HG03469 (cell line): Measurements from ENCODE around the gene CALCOCO1.

ENCODE experiments used
- ATAC-seq: cut with Tn5 transposase; IDR thresholded peaks from one replicate; pipeline ENCODE4 v1.9.1; 2021; ENCODE audit warnings: mild to moderate bottlenecking, moderate library complexity, moderate number of reproducible peaks; ENCODE audit not compliant: unreplicated experiment

The CALCOCO1 gene

DNA sequence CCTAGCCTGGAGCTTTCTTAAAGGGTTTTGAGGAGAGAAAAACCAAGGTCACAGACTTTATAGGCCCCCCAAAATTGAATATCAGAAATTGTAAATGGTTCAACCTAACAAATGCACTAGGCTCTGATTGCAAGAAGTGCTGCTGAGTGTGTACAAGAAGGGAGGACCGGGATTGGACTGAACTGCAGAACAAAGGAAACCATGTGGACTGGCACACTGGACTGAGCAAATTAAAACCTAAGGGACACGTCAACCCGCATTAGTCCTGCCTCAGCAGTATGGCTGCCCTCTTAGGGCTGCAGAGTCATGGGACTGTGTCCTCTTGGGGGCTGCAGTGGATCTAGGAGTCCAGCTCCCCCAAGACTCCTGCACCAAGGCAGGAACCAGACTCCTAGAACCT is 25.4 kb upstream of the CALCOCO1 start:
- ATAC-seq, result no peak

DNA sequence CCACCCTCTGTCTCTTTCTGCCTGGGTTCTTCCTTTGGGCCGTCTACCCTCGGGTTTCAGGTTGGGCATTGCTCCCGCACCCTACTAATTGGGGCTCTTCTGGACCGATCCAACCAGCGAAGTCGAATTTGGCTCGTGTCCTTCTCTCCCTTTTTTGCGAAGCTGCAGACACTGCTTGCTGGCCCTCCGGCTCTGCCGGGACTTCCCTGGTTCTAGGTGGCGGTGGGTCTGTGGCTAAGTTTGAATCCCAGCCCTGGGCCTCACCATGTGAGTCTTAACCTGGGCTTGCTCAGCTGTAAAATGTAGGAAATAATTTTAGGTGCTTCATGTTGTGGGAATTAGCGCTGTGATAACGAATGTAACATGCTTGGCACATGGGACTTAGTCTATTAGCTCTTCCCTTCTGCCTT is 24.9 kb upstream of the CALCOCO1 start:
- ATAC-seq, result no peak

DNA sequence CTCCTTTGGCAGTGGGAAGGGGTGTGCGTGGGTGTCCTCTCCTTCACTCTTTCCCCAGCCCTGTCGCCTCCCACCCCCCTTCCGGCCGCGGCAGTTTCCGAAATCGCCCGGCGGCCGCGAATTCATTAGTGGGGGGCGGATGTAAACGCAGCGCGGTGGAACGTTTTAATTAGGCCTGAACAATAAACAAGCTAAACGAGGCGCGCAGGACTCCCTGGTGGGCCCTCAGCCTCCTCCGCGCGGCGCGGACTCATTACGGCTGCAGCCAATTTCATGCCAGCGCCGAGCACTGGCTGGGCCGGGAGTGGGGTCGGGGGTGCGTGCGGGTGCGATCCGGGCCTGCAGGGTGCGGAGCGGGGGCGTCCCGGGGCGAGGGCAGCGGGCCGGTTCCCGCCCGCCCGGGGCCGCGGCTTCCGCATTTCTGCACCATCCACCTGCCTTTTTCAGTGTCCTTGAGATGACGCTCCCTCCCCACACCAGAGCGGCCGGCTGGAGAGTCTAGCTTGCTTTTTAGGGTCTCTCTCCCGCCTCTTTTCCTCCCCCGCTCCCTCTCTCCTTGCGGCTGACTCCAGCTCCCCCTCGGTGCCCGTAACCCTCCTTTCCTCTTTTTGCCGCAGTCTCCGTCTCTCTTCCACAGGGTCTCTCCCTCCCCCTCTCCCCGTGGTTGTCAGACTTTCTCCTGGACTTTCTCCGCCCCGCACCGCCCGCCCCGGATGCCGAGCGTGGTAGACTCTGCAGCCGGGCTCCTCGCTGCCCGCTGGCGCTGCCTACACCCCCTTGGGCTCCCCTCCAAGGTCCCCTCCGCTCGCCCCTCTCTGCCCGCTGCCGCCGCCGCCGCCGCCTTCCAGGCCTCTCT is 24.3 kb upstream of the CALCOCO1 start, which contains the start of gene CISTR:
TSS of gene CISTR (minus strand) at position 644 of the 856 bp plus-strand sequence.
- ATAC-seq, result no peak

DNA sequence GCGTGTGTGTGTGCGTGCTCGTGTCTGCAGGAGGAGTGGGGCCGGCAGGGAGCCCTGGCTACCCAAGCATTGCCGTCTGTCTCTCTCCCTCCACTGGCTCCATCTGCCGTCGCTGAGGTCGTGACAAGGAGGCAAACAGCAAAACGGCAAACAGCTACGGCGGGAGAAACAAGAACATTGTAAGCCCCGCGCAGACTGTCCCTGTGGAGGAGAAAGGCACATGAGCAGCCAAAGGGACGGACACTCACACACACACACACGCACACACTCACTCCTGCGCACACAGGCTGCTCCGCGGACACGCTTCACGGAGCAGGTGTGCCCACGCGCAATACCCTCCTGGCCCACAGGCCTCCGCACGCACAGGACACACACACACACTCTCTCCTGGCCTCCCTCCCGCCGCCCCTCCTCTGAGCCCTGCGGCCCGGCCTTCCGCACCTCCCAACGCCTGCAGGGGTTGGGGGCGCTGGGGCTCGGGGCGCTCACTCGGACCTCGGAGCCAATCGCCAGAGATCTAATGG is 23.6 kb upstream of the CALCOCO1 start:
- no peak for ATAC-seq

DNA sequence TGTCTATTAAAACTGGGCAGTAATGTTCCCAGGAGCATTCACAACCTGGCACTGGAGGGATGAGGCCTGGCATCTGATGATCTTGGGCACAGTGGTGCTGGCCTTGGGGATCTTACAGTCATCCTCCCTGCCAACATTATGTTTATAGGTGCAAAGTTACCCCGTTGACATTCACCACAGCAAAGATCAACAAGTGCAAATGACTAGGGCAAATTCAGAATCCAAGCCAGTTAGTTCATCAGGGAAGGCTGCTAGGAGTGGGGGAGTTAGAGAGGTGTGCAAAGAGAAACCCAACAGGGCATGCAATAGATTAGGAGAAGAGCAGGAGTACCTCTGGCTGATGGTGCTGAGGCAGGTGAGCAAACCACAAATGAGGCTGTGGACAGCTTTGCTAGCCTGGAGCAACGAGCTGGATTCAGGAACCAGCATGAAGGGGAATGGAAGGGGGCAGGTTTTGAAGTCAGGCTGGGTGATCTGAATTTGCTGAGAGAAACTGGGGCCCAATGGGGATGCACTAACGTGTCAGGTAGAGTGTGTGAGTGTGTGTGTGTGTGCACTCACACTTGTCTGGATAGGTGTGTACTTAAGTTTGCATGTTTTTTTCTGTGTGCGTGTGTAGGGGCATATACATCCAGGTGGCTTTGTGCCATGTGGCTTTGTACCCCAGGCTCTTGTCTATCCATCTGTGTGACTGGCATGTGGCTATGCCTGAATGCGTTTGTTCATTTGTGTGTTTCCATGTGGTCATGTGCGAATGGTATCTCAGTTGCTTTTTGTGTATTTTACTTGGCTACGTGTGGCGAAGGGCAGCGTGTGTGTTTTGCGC is 22.9 kb upstream of the CALCOCO1 start:
- no peak for ATAC-seq

DNA sequence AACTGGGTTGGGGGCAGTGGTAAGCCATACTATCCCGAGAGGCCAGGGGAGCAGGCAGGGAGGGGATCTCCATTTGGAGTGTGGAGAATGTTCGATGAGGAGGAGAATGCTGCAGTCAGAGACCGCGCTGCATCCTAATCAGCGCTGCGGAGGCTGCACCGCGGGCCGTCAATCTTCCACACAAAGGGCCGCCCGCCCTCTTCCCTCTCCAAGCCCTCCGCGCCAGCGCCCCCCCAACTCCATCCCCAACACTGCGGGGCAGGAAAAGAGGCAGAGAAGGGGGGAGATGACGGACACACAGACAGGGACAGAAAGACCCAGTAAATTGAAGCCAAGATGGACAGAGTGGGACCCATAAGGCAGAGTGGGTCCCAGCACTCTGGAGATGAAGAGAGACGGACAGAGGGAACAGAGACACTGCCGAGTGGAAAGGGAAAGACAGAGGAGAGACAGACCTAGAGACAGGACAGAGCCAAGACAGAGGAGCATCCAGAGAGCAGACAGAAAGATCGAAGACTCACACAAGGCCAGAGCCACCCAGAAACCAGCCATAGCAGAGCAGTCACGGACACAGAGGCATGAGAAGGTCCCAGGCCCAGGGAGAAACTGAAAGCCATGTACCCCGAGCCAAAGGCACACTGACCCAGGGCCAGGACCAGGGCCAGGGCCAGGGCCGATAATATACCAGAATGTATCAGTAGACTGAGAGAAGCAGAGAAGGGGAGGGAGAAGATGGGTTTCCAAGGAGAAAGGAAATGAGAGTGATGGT is 21.0 kb upstream of the CALCOCO1 start:
- ATAC-seq, result no peak

DNA sequence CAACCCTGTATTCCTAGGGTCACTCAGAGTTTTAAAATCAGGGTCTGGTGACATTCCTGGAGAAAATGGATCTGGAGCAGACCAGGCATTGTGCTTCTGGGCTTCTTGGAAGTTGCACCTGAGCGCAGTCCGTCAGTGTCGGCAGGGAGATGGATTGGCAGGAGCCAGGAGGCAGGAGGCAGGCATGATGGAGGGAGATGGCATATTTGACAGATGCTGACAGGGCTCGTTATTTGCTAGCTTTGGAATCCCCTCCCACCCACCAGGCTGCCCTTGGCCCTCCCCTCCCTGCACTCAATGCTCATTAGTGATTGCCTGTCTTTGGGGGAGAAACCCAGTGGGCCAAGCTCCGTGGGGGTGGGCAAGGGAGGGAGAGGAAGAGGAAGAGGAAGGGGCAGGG is 19.8 kb upstream of the CALCOCO1 start:
- ATAC-seq, result no peak

DNA sequence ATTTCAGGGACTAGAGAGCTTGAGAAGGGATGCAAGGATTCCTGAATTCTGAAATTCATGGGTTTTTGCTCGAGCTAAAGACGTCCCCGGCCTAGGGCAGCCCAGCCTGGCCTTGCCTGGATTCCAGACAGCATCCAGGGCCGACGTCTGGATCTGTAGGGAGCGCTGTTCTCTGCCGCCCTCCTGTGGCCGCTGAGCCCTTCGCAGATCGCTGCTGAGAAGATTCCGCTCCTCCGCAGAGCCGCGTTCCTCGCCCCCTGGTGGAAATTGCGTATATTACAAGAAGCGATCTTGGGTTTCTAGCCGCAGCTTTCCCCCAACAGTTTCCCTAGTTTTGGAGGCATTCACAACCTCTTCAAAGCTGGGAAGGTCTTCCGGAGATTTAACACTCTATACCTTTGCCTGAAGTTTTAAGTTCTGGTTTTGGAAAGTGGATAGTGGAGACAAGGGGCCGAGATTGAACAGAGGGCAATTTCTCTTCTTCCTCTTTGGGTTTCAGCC is 19.4 kb upstream of the CALCOCO1 start:
- ATAC-seq, result no peak

DNA sequence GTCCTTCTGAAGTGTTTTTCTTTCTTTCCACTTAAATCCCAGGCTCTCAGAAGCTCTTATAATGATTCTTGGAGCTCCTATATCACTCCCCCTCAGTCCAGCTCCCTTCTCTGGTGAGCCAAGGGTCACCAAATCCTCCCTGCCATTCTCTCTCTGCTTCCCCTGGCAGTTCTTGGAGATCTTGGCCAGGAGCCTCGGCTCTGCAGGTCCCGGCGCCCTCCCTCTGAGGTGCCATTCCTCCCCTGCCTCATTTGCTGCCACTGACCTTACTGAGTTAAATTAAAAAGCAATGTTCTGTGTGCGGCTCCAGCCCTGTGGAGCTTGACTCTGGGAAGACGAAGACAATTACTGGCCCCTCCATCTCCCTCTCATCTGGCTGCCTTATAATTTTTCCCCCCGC is 17.5 kb upstream of the CALCOCO1 start:
- no peak for ATAC-seq

DNA sequence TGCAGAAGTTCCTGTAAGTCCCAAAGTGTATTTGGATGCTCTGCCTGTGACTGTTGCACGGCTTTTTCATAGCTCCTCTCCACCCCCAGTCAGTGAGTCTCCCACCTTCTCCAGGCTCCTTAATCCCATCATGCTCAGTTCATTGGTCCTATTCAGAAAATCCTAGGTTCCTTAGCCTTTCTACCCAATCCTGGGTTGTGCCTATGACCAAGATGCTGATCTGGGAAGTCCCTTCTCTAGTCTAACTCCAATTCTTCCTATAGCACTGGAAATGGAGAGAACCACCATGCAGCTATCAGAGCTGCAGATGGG is 16.8 kb upstream of the CALCOCO1 start:
- no peak for ATAC-seq

DNA sequence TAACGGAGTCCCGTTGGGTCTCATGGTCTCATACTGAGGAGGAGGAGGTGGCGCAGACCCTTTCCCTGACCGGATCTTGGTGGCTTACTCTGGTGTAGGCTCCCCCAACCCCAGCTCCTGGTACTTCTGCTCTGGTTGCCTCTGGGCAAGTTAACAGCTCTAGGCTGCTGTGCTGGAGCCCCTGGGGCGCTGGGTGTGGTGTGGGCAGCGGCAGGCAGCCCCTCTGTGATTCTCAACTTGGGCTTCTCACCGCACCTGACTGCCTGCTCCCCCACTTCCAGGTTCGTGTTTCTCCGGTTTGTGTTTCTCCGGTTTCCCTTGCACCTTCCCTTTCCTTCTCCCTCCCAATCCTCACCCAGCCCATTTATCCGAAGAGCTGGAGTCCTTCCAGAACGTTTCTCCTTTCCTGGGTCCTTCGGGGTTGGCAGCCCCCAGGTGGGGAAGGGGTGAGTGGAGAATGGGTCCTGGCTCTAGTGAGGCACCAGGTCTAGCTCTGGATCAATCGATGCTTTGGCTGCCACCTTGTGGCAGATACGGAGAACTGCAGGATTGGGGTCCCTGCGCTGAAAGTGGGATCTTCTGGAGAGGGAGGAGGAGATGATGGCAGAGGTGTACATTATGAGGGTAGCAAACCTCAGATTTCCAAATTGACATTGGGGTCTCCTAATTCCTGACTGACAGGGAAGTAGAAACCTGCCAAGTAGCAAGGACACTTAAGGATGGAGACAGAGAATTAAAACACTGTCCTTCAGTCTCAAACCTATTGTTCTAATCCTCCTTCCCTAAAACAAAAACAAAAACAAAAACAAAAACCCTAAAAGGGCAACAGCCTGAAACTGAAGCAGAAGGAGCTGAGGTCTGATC is 16.2 kb upstream of the CALCOCO1 start:
- ATAC-seq, result no peak

DNA sequence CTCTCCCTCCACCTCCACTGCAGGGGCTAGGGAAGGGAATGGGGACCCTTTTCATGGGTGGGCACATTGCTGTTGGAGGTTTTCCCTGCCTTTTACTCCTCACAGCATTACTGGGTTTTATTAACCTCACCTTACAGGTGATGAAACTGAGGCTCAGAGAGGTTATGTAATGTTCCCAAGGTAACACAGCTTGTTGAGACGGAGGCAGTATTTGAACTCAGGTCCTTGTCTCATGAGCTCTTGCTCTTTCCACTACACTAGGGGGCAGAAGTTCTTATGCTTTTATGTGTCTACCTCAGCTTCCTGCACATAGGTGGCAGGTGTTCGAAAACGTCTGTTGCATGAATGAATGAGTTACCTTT is 12.9 kb upstream of the CALCOCO1 start:
- ATAC-seq, result no peak

DNA sequence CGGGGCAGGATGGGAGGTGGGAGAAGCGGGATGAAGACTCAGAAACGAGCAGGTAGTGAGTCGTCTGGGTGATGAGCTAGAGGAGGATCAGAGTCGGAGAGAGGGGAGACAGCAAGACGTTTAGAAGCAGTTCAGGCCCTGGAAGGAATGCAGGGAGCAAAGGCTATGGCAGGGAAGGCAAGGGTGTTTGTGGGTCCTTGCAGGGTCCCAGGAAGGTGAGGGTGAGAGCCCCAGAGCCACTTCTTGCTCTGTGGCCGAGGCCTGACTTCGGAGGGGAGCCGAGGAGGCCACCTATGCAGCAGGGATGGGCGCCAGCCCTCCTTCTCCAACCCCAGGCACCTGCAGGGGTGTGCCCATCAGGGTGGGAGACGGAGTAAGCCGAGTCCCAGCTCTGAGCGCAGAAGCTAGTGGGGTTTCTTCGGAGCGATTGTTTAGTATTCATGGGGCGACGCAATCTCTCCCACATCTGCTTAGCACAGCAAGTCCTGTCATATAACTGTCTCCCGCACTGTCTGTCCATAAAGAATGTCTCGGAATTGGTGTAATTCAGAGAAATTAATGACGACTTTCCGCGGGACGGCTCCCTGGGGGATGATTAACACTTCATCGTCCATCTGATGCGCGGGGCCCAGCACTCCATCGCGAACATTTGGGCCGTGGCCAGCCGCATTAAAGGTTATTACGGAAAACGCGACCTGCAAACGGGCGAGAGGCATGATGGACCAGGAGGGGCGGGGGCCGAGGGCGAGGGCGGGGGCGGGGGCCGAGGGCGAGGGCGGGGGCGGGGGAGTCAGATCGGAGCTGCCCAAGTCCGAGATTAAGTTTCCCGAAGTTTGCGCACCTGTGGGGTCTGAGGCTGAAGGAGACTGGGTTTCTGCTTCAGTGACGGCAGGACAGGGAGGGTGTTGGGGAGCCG is 12.2 kb upstream of the CALCOCO1 start:
- ATAC-seq, result no peak

DNA sequence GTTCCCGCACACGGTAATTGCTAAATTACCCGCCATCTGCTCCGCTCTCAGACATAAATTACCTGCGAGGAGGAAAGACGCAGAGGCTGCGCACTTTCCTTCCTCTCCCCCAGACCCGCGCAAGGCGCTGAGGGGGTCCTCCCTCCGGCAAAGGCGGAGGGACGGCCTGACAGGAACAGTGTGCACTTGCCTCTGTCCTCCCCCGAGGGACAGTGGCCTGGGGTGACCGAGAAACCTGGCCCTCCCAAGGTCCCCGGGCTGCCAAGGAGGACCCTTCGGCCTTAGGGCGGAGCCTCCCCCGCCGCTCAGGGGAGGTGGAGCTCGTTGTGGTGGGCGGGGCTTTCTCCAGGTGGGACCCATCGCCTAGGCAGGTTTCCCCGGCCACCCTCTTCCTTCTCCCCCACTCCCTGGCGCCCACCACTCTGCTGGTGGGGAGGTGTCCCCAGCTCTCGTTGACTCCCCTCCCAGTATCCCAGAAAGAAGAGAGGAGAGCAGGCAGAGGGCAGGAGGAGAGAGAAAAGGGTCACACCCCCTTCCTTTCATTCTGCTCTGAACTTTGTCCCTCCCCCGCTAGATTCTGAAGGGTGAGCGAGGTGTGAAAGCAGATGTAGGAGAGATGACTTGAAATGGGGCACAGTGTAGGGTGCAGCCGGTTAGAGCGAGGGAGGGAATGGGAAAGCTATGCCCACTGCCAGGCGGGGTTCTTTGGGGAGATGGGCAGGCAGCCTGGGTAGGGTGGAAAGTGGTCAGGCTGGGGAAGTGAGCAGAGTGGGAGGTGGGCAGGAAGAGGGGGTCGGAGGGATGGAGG is 11.4 kb upstream of the CALCOCO1 start:
- ATAC-seq, result no peak

DNA sequence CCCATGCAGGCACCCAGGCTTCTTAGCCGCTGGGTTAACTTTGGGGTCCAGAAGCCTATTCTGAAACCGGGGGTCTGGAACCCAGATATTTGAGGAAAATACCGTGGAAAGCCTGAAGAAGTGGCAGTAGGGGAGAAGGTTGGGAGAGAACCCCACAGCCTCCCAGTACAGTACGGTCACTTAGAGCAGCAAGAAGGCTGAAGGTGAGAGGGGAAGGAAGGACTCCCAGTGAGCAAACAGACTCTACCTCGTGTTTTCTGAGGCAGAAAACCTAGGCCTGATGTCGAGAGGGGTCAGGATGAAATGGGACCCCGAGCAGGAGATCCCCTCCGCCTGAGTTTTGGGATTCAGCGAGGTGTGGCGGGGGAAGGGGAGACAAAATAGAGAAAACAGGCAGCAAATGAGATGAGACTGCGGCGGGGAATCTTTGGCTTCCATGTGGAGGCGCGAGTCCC is 10.7 kb upstream of the CALCOCO1 start:
- ATAC-seq, result no peak

DNA sequence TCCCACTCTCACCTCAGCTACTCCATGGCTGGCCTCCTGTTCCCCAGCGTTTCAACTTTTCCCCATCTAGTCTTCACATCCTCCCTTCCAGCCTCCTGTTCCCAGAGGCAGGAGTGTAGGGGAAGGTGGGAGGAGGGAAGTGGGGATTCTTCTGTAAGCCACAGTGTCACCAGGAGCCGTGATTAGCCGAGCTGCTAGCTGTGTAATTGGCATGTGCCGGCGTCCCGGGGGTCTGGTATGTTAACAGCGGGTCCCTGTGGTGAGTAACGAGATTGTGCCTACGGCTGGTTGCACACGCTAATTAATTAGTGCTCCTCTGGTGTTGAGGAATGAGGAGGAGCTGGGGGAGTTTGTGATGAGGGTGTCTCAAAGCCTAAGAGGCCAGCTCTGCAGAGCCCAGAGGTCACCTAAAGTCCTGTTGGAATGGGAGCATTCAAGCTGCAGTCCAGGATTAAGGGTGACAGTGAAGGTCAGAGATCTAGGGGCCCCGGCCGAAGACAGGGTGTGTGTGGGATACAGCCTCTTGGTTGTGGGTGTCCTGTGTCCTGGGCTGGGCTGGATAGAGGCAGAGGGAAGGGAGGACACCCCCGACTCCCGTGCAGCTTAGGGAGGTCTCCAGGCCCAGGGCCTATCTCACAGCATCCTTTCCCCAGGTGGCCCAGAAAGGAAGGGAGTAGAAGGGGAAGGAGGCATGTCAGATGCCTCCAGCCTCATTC is 10.0 kb upstream of the CALCOCO1 start:
- ATAC-seq, result no peak

DNA sequence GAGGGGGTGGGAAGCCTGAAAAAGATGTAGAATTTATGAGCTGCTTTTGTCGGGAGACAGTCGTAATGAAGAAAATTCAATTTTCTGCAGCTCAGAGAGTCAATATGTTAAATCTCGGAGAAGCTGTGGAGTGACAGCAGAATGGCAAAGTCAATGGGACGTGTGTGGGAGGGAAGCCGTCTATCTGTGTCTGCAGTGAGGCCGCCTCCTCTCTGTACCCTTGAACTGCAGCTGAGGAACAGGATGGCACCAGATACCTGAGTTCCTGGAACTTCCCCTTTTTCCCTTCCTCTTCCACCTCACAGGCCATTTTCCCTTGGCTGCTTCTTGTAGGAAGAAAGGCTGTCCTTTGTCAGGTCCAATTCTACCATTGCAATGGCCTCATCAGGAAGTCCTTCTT is 9.3 kb upstream of the CALCOCO1 start:
- ATAC-seq, result no peak

DNA sequence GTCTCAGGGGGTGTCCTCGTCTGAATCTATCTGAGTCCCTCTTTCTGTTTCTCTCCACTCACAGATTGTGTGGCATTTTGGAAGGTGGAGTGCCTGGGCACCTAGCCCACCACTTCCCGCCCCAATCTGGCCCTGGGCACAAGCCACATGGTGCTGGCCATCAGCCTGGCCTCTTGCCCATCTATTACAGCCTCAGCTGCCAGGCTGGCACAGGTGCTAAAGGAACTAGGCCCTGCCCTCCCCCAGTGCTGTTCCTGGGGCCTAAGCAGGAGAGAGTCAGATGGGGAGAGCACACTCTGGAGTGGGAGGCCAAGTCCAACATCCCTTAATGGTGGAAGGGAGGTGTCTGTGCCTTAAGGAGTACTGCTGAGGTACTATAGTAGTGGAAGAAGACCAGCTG is 8.3 kb upstream of the CALCOCO1 start:
- ATAC-seq, result no peak
